C4-2B (cell line): Measurements from ENCODE around the gene SCN8A.

Experiments used
- CTCF ChIP-seq: fragments of 450-650 bp; conservative IDR thresholded peaks from 2 replicates; pipeline ENCODE4 v1.5.1; 2017; ENCODE audit warnings: mild to moderate bottlenecking
- ZFX ChIP-seq: fragments of 450-650 bp; IDR thresholded peaks from 2 replicates; pipeline ENCODE4 v1.6.1; 2017

GRCh38 chr12:51547606-51548005, 43.4 kb upstream of the SCN8A start:
- TF ChIP-seq CTCF = no peak
- TF ChIP-seq ZFX = no peak
